GM12864 (cell line): Measurements from ENCODE around the gene TRIM9.

Experiments
- DNase-seq: peaks from one replicate; pipeline ENCODE4 v3.0.0-alpha.2; 2011; ENCODE audit warnings: low read depth
- H3K4me3 ChIP-seq: 2 replicates; pipeline ENCODE4 v1.5.1; 2011; ENCODE audit warnings: mild to moderate bottlenecking, low read depth, low read length, control low read depth
- TF ChIP-seq, protein P1 (sequence below): IDR thresholded peaks from 2 replicates; pipeline ENCODE4 v1.5.1; 2011; ENCODE audit warnings: low read depth, mild to moderate bottlenecking, moderate library complexity, low read length, control low read depth, inconsistent platforms; ENCODE audit errors: missing control alignments

Gene TRIM9

DNA sequence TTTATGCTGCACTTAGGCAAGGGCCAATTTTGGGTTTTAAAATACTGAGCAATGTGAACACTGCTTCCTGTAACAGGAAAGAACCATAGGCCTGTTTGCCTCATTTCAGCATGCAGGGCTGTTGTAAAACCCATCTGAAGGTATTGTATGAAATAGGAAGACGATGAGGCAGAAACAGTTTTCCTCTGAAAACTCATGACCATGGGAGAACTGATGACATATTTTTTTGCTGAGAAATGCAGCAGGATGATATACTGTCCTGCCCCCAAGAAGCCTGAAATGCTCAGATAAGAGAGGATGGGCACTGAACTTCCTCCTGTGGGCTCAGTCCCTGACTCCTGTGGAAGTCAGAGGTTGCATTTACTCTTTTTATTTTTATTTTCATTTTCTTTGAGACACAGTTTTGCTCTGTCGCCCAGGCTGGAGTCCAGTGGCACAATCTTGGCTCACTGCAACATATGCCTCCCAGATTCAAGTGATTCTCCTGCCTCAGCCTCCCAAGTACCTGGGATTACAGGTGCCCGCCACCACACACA, 168.0 kb downstream of the TRIM9 start:
- no peak overlapping the region for H3K4me3 ChIP-seq
- TF ChIP-seq, protein P1, sequence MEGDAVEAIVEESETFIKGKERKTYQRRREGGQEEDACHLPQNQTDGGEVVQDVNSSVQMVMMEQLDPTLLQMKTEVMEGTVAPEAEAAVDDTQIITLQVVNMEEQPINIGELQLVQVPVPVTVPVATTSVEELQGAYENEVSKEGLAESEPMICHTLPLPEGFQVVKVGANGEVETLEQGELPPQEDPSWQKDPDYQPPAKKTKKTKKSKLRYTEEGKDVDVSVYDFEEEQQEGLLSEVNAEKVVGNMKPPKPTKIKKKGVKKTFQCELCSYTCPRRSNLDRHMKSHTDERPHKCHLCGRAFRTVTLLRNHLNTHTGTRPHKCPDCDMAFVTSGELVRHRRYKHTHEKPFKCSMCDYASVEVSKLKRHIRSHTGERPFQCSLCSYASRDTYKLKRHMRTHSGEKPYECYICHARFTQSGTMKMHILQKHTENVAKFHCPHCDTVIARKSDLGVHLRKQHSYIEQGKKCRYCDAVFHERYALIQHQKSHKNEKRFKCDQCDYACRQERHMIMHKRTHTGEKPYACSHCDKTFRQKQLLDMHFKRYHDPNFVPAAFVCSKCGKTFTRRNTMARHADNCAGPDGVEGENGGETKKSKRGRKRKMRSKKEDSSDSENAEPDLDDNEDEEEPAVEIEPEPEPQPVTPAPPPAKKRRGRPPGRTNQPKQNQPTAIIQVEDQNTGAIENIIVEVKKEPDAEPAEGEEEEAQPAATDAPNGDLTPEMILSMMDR, result no peak
- DNase-seq, result no peak
